HepG2 (cell line): ENCODE measurements around the gene SSBP4. TPM values are rescaled to one million over a fixed set of nuclear protein-coding genes. Genes with fewer than 3 reads are reported as not detected.
A peak's percentile ranks its signal among the peaks of the same experiment; 100 is the strongest.

ENCODE experiments used
- ATAC-seq: fragments of 200-7000 bp; cut with Tn5 transposase; 3 replicates; pipeline ENCODE4 v1.9.1; 2020; ENCODE audit warnings: mild to moderate bottlenecking, moderate library complexity
- BruUV-seq: library from RNA; stranded (reverse); fragments of 400-500 nt; replicated peaks from 2 replicates; lab custom pipeline; 2021; lab: Mats Ljungman, UMichigan
- CTCF ChIA-PET: fragments of 300-600 bp; formaldehyde crosslinking; extraction: SDS; loops from one replicate; lab custom pipeline; 2021; ENCODE audit warnings: low total read pairs, inconsistent platforms, low intra/inter-chr PET ratio; lab: Yijun Ruan, JAX
- POLR2A ChIA-PET: fragments of 350-600 bp; sonication (Branson Sonifier 250); formaldehyde crosslinking; loops from one replicate; lab custom pipeline; 2020; ENCODE audit warnings: antibody characterized with exemption, inconsistent platforms; lab: Yijun Ruan, JAX
- DNase-seq: peaks from one replicate; pipeline ENCODE4 v3.0.0-alpha.2; 2015; ENCODE audit warnings: low spot score
- FAIRE-seq: peaks from 3 replicates; lab custom pipeline; 2011; peaks lifted over from hg19 to GRCh38; lab: Jason Lieb, UNC
- H2AFZ ChIP-seq: one replicate; pipeline ENCODE4 v1.6.1; 2011; ENCODE audit warnings: low read length, inconsistent platforms
- H3K27ac ChIP-seq: fragments of 300-600 bp; 3 replicates; pipeline ENCODE4 v1.8.0; 2011; ENCODE audit warnings: mixed run types, mild to moderate bottlenecking, mixed read lengths, low read length, inconsistent platforms; ENCODE audit not compliant: insufficient read depth; ENCODE audit errors: extremely low read length
- H3K27me3 ChIP-seq, 2 experiments: fragments of 200-600 bp in 1 of 2; 2 replicates in 1 of 2; 3 replicates in 1 of 2; pipeline versions ENCODE4 v1.6.0 to v1.8.0; 2011; ENCODE audit warnings: low read length in 2 of 2, mild to moderate bottlenecking in 2 of 2, moderate library complexity in 2 of 2, inconsistent platforms in 1 of 2; ENCODE audit not compliant: insufficient read depth in 2 of 2, control insufficient read depth in 1 of 2
- H3K36me3 ChIP-seq, 2 experiments: fragments of 200-600 bp in 1 of 2; replicated peaks in 1 of 2; 2 replicates in 1 of 2; 3 replicates in 1 of 2; pipeline versions ENCODE4 v1.5.1 to v1.8.0; 2011; ENCODE audit warnings: low read length in 2 of 2, inconsistent platforms in 1 of 2; ENCODE audit not compliant: insufficient read depth in 2 of 2, control insufficient read depth in 1 of 2
- H3K4me1 ChIP-seq: 2 replicates; pipeline ENCODE4 v1.5.1; 2012; ENCODE audit warnings: low read length, inconsistent platforms; ENCODE audit not compliant: insufficient read depth
- H3K4me2 ChIP-seq: 2 replicates; pipeline ENCODE4 v1.6.0; 2011; ENCODE audit warnings: low read depth, low read length, inconsistent platforms
- H3K4me3 ChIP-seq, 3 experiments: fragments of 200-600 bp in 1 of 3; sonication (generic), shearing (Covaris generic) in 1 of 3; replicated peaks in 1 of 3; 2 replicates each; pipeline ENCODE4 v1.5.1; 2011 to 2016; ENCODE audit warnings: low read length in 3 of 3, inconsistent platforms in 2 of 3, low read depth in 2 of 3, mild to moderate bottlenecking in 2 of 3, control low read depth in 1 of 3, mixed read lengths in 1 of 3; ENCODE audit not compliant: insufficient read depth in 1 of 3
- H3K79me2 ChIP-seq: one replicate; pipeline ENCODE4 v1.6.1; 2011; ENCODE audit warnings: low read length, inconsistent platforms; ENCODE audit not compliant: insufficient read depth
- H3K9ac ChIP-seq: 2 replicates; pipeline ENCODE4 v1.6.0; 2011; ENCODE audit warnings: mild to moderate bottlenecking, low read depth, low read length, inconsistent platforms; ENCODE audit not compliant: insufficient read depth
- H3K9me3 ChIP-seq: 2 replicates; pipeline ENCODE4 v1.5.1; 2012; ENCODE audit warnings: mild to moderate bottlenecking, low read length
- H4K20me1 ChIP-seq: 2 replicates; pipeline ENCODE4 v1.6.0; 2011; ENCODE audit warnings: inconsistent platforms, mild to moderate bottlenecking, low read length, moderate library complexity; ENCODE audit not compliant: insufficient read depth
- ARID2 ChIP-seq: sonication (generic); formaldehyde crosslinking; IDR thresholded peaks from 2 replicates; pipeline ENCODE4 v1.8.1; 2022; ENCODE audit warnings: mild to moderate bottlenecking, missing genetic modification reagents, borderline replicate concordance
- CBX1 ChIP-seq: IDR thresholded peaks from one replicate; pipeline ENCODE4 v1.6.1; 2016; ENCODE audit warnings: antibody characterized with exemption, low read depth
- FIP1L1 ChIP-seq: fragments of 200-400 bp; formaldehyde crosslinking; IDR thresholded peaks from 2 replicates; pipeline ENCODE4 v1.6.1; 2018; ENCODE audit warnings: low read depth, mild to moderate bottlenecking, low read length, moderate library complexity, borderline replicate concordance; ENCODE audit not compliant: insufficient read depth
- HNF1B ChIP-seq: sonication (generic); formaldehyde crosslinking; IDR thresholded peaks from 2 replicates; pipeline ENCODE4 v1.5.1; 2020; ENCODE audit warnings: mild to moderate bottlenecking, moderate library complexity, missing genetic modification reagents
- HNRNPL ChIP-seq: fragments of 200-400 bp; formaldehyde crosslinking; IDR thresholded peaks from 2 replicates; pipeline ENCODE4 v1.6.1; 2017; ENCODE audit warnings: mild to moderate bottlenecking, low read depth, low read length
- IKZF1 ChIP-seq: fragments of 450-650 bp; IDR thresholded peaks from 2 replicates; pipeline ENCODE4 v1.7.1; 2016
- JUND ChIP-seq: sonication (generic); formaldehyde crosslinking; IDR thresholded peaks from 2 replicates; pipeline ENCODE4 v1.8.0; 2022; ENCODE audit warnings: mild to moderate bottlenecking, missing genetic modification reagents
- KDM5B ChIP-seq: sonication (generic); formaldehyde crosslinking; IDR thresholded peaks from 2 replicates; pipeline ENCODE4 v1.4.0; 2020; ENCODE audit warnings: missing genetic modification reagents, mild to moderate bottlenecking, borderline replicate concordance
- MEF2D ChIP-seq: sonication (generic); formaldehyde crosslinking; IDR thresholded peaks from 2 replicates; pipeline ENCODE4 v1.5.1; 2020; ENCODE audit warnings: mild to moderate bottlenecking, missing genetic modification reagents
- NCOR1 ChIP-seq: fragments of 200-600 bp; sonication (generic); IDR thresholded peaks from 2 replicates; pipeline ENCODE4 v1.7.0; 2017; ENCODE audit warnings: antibody characterized with exemption, low read length, borderline replicate concordance
- NFKBIZ ChIP-seq: IDR thresholded peaks from 2 replicates; pipeline ENCODE4 v1.6.1; 2018; ENCODE audit warnings: missing genetic modification reagents, missing compliant biosample characterization
- SPEN ChIP-seq: sonication (generic); formaldehyde crosslinking; IDR thresholded peaks from 2 replicates; pipeline ENCODE4 v1.5.1; 2020; ENCODE audit warnings: low read depth, mild to moderate bottlenecking, missing genetic modification reagents
- SYNCRIP ChIP-seq: fragments of 200-400 bp; formaldehyde crosslinking; IDR thresholded peaks from 2 replicates; pipeline ENCODE4 v1.6.1; 2018; ENCODE audit warnings: mild to moderate bottlenecking, low read depth, low read length; ENCODE audit not compliant: insufficient read depth
- ZMAT5 ChIP-seq: sonication (generic); formaldehyde crosslinking; IDR thresholded peaks from 2 replicates; pipeline ENCODE4 v1.5.0; 2020; ENCODE audit warnings: mild to moderate bottlenecking, low read depth, missing genetic modification reagents, borderline replicate concordance
- ZNF383 ChIP-seq: sonication (generic); formaldehyde crosslinking; IDR thresholded peaks from 2 replicates; pipeline ENCODE4 v1.4.0; 2020; ENCODE audit warnings: missing genetic modification reagents, mild to moderate bottlenecking, borderline replicate concordance
- ZNF451 ChIP-seq: sonication (generic); formaldehyde crosslinking; IDR thresholded peaks from 2 replicates; pipeline ENCODE4 v1.5.0; 2020; ENCODE audit warnings: mild to moderate bottlenecking, missing genetic modification reagents
- ZNF484 ChIP-seq: sonication (generic); formaldehyde crosslinking; IDR thresholded peaks from 2 replicates; pipeline ENCODE4 v1.5.1; 2020; ENCODE audit warnings: mild to moderate bottlenecking, low read depth, missing genetic modification reagents, borderline replicate concordance
- ZNF563 ChIP-seq: sonication (generic); formaldehyde crosslinking; IDR thresholded peaks from 2 replicates; pipeline ENCODE4 v1.8.0; 2022; ENCODE audit warnings: mild to moderate bottlenecking, moderate library complexity, missing genetic modification reagents
- WGBS: methylation state at CpG from one replicate; pipeline ENCODE4 v1.1.6; 2017; ENCODE audit warnings: low lambda C conversion rate; 5-methylcytosine and 5-hydroxymethylcytosine counted together
- in situ Hi-C: cut with HindIII; loops from 2 replicates; pipeline ENCODE4 v1.10.0; 2017; ENCODE audit warnings: low pct_unique_long_range_greater_than_20kb; ENCODE audit not compliant: extremely low pct_ligation_motif_present
- intact Hi-C: fragments of 100-400 bp; cut with micrococcal nuclease; formaldehyde crosslinking; loops from one replicate; pipeline ENCODE4 v1.10.0; 2022; ENCODE audit not compliant: unreplicated experiment
- polyA plus RNA-seq, 8 experiments: library from polyadenylated mRNA; depleted of rRNA in 3 of 8; stranded (reverse) in 7 of 8; unstranded in 1 of 8; fragments of >200 nt; fragmentation: Illumina TruSeq in 4 of 8; extraction: Trizol in 4 of 8; gene quantifications; 2 replicates each; pipeline versions ENCODE4 v1.2.1 to v1.2.3, GENCODE V29; 2011 to 2016; ENCODE audit warnings: low read depth in 4 of 8, missing spikeins in 1 of 8, mixed read lengths in 1 of 8; ENCODE audit not compliant: insufficient read depth in 1 of 8
- total RNA-seq, 5 experiments: library from RNA; depleted of rRNA; stranded (reverse); fragments of >200 nt; fragmentation: Illumina TruSeq; extraction: Trizol; gene quantifications; 2 replicates each; pipeline ENCODE4 v1.2.3, GENCODE V29; 2016; ENCODE audit warnings: low read depth in 1 of 5
- TF ChIP-seq, protein P1 (sequence below): sonication (generic); formaldehyde crosslinking; IDR thresholded peaks from 2 replicates; pipeline ENCODE4 v1.4.0; 2020; ENCODE audit warnings: mild to moderate bottlenecking, missing genetic modification reagents

Gene SSBP4
- total and polyA plus RNA-seq, 2 of the 13 experiments (the other 11 are each of a cell fraction or from before 2014, with no cell fraction given) = 20.8 to 39.5 TPM

DNA sequence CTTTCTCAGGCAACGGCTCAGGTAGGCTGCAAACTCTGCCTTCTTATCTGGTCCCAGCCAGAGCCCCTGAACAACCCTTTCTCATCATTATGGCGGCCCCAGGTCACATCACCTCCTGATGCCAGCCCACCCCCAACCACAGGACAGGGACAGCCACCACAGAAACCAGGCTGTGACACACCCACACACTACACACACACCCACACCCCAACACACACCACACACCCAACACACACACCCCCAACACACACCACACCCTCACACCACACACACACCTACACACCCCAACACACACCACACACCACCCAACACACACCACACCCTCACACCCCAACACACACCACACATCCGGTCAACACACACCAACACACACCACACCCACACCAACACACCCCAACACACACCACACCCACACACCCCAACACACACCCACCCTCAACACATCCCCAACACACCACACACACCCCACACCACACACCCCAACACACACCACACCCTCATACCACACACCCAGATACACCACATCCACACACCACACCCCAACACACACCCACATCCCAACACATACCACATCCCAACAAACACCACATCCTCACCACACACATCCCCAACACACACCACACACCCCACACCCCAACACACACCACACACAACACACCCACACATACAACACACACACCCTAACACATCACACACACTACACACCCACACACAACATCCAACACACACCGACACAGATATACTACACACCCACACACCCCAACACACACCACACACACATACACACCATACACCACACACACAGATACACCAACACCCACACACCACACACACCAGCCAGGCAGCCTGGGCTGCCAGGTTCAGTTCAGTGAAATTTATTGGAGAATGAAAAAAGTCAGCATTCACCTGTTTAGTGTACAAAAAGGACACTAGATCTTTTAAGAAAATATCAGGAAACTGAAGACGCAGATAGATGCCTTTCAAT lies 22.9 kb downstream of the SSBP4 start (continued):
- peak; percentile 69; the same call in 1 of the 2 replicates for TF ChIP-seq HNRNPL
- TF ChIP-seq, all 625 proteins: peak for 5

- 98% methylated on average over 12 of the region's 12 CpGs for WGBS
- no peaks in the 10 kb centered on the region for H3K9me3 ChIP-seq
- H3K9ac ChIP-seq = no peak overlapping the region
- H3K4me1 ChIP-seq = peaks cover 45% of the 10 kb centered on the region
- in situ Hi-C loops = no loop called here
- peaks cover 24 to 41% of the 10 kb centered on the region in 2 experiments; a peak in 4 of 5 replicates for H3K36me3 ChIP-seq
- H3K4me3 ChIP-seq = no peak overlapping the region
- H3K27ac ChIP-seq = no peak overlapping the region
- H2AFZ ChIP-seq = no peak overlapping the region
- FAIRE-seq (no peak), DNase-seq (no peak), ATAC-seq (no peak)
- intact Hi-C loops = no loop called here
- peaks cover 9% of the 10 kb centered on the region; the same call in 1 of the 2 replicates for H4K20me1 ChIP-seq
- ChIA-PET CTCF (no interaction called here), POLR2A (no interaction called here)
- TF ChIP-seq HNF1B (CRISPR knock-in tag) (no peak), ZNF484 (CRISPR knock-in tag) (no peak), NCOR1 (no peak), FIP1L1 (no peak), CBX1 (no peak), IKZF1 (no peak), NFKBIZ (CRISPR knock-in tag) (no peak), JUND (CRISPR knock-in tag) (no peak), MEF2D (CRISPR knock-in tag) (no peak), ZNF563 (CRISPR knock-in tag) (no peak), SYNCRIP (no peak), KDM5B (CRISPR knock-in tag) (no peak), ZNF451 (CRISPR knock-in tag) (no peak), SPEN (CRISPR knock-in tag) (no peak), ARID2 (no peak), ZNF383 (CRISPR knock-in tag) (no peak), ZMAT5 (CRISPR knock-in tag) (no peak)
- TF ChIP-seq, protein P1, sequence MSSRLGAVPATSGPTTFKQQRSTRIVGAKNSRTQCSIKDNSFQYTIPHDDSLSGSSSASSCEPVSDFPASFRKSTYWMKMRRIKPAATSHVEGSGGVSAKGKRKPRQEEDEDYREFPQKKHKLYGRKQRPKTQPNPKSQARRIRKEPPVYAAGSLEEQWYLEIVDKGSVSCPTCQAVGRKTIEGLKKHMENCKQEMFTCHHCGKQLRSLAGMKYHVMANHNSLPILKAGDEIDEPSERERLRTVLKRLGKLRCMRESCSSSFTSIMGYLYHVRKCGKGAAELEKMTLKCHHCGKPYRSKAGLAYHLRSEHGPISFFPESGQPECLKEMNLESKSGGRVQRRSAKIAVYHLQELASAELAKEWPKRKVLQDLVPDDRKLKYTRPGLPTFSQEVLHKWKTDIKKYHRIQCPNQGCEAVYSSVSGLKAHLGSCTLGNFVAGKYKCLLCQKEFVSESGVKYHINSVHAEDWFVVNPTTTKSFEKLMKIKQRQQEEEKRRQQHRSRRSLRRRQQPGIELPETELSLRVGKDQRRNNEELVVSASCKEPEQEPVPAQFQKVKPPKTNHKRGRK (CRISPR knock-in tag) = no peak
- H3K4me2 ChIP-seq = no peak overlapping the region
- H3K79me2 ChIP-seq = no peaks in the 10 kb centered on the region
- no TSS peak for BruUV-seq
- H3K27me3 ChIP-seq = no peaks in the 10 kb centered on the region
Measured at GRCh38 chr19:18442941-18443340, 23.7 kb downstream of the SSBP4 start.
